Keratinocyte (primary cell): ENCODE data around the gene KCNJ9. TPM values are rescaled to one million over a fixed set of nuclear protein-coding genes. Genes with fewer than 3 reads are reported as not detected.

Experiments
- DNase-seq: peaks from one replicate; pipeline ENCODE4 v3.0.0-alpha.2; 2011; ENCODE audit warnings: low read depth, missing footprints, low spot score
- FAIRE-seq: peaks from 2 replicates; lab custom pipeline; 2011; peaks lifted over from hg19 to GRCh38; lab: Jason Lieb, UNC
- H2AFZ ChIP-seq: 2 replicates; pipeline ENCODE4 v1.6.0; 2012; ENCODE audit warnings: low read length, control low read depth, inconsistent platforms; ENCODE audit not compliant: control insufficient read depth
- H3K27ac ChIP-seq: 2 replicates; pipeline ENCODE4 v1.5.1; 2011; ENCODE audit warnings: low read length; ENCODE audit not compliant: control insufficient read depth, insufficient read depth
- H3K27me3 ChIP-seq: 3 replicates; pipeline ENCODE4 v1.6.0; 2011; ENCODE audit warnings: low read length; ENCODE audit not compliant: control insufficient read depth, insufficient read depth; ENCODE audit errors: extremely low read depth
- H3K36me3 ChIP-seq, 2 experiments: 2 replicates in 1 of 2; 3 replicates in 1 of 2; pipeline ENCODE4 v1.5.1; 2011; ENCODE audit warnings: low read length in 2 of 2, mild to moderate bottlenecking in 1 of 2; ENCODE audit not compliant: control insufficient read depth in 2 of 2, insufficient read depth in 2 of 2; ENCODE audit errors: extremely low read depth in 1 of 2
- H3K4me1 ChIP-seq: 3 replicates; pipeline ENCODE4 v1.5.1; 2011; ENCODE audit warnings: low read length; ENCODE audit not compliant: control insufficient read depth, insufficient read depth; ENCODE audit errors: extremely low read depth
- H3K4me2 ChIP-seq: 3 replicates; pipeline ENCODE4 v1.6.0; 2011; ENCODE audit warnings: low read depth, low read length; ENCODE audit not compliant: control insufficient read depth, insufficient read depth; ENCODE audit errors: extremely low read depth
- H3K4me3 ChIP-seq, 3 experiments: fragments of 200-600 bp in 1 of 3; sonication (generic) in 1 of 3; 2 replicates in 2 of 3; 3 replicates in 1 of 3; pipeline ENCODE4 v1.5.1; 2011 to 2016; ENCODE audit warnings: low read length in 3 of 3, mild to moderate bottlenecking in 3 of 3, control low read depth in 2 of 3, inconsistent platforms in 1 of 3, low read depth in 1 of 3, mixed read lengths in 1 of 3, mixed run types in 1 of 3, moderate library complexity in 1 of 3; ENCODE audit not compliant: control insufficient read depth in 2 of 3, insufficient read depth in 2 of 3; ENCODE audit errors: extremely low read depth in 1 of 3
- H3K79me2 ChIP-seq: 2 replicates; pipeline ENCODE4 v1.6.0; 2012; ENCODE audit warnings: low read length; ENCODE audit not compliant: control insufficient read depth, insufficient read depth
- H3K9ac ChIP-seq: 3 replicates; pipeline ENCODE4 v1.6.0; 2011; ENCODE audit warnings: low read length; ENCODE audit not compliant: control insufficient read depth, insufficient read depth; ENCODE audit errors: extremely low read depth
- H3K9me1 ChIP-seq: 3 replicates; pipeline ENCODE4 v1.6.0; 2011; ENCODE audit warnings: low read length; ENCODE audit not compliant: control insufficient read depth, insufficient read depth; ENCODE audit errors: extremely low read depth
- H3K9me3 ChIP-seq: 2 replicates; pipeline ENCODE4 v1.5.1; 2012; ENCODE audit warnings: low read depth, low read length; ENCODE audit not compliant: control insufficient read depth
- H4K20me1 ChIP-seq: 3 replicates; pipeline ENCODE4 v1.6.0; 2011; ENCODE audit warnings: low read length; ENCODE audit not compliant: control insufficient read depth, insufficient read depth; ENCODE audit errors: extremely low read depth
- EZH2 ChIP-seq: IDR thresholded peaks from one replicate; pipeline ENCODE4 v1.6.1; 2012; ENCODE audit warnings: inconsistent platforms, mild to moderate bottlenecking, low read length, moderate library complexity
- dilution Hi-C: fragments of 300-500 bp; cut with MboI; formaldehyde crosslinking; loops from one replicate; pipeline ENCODE4 v1.7.0; 2020; ENCODE audit warnings: low sequenced_read_pairs; ENCODE audit not compliant: extremely low pct_ligation_motif_present
- polyA plus RNA-seq, 5 experiments: library from polyadenylated mRNA; depleted of rRNA in 3 of 5; stranded (reverse) in 3 of 5; stranded (forward) in 1 of 5; unstranded in 1 of 5; fragments of >200 nt; gene quantifications; 1 replicate in 1 of 5; 2 replicates in 3 of 5; 3 replicates in 1 of 5; pipeline versions ENCODE4 v1.2.1 to v1.2.3, GENCODE V29; 2011 to 2012; ENCODE audit warnings: missing spikeins in 2 of 5, low read depth in 1 of 5, low replicate concordance in 1 of 5
- TF ChIP-seq, protein P1 (sequence below), 3 experiments: IDR thresholded peaks in 1 of 3; conservative IDR thresholded peaks in 1 of 3; optimal IDR thresholded peaks in 1 of 3; 2 replicates in 2 of 3; 3 replicates in 1 of 3; pipeline versions ENCODE3 to v1.5.1; 2011; ENCODE audit warnings: low read length in 3 of 3, mild to moderate bottlenecking in 3 of 3, moderate library complexity in 2 of 3, control low read depth in 1 of 3, inconsistent platforms in 1 of 3; ENCODE audit not compliant: insufficient read depth in 2 of 3; ENCODE audit errors: extremely low read depth in 1 of 3

Gene KCNJ9
- polyA plus RNA-seq, 1 donor (not counting 4 experiments of a cell fraction or from before 2014, with no cell fraction given) = not detected

DNA sequence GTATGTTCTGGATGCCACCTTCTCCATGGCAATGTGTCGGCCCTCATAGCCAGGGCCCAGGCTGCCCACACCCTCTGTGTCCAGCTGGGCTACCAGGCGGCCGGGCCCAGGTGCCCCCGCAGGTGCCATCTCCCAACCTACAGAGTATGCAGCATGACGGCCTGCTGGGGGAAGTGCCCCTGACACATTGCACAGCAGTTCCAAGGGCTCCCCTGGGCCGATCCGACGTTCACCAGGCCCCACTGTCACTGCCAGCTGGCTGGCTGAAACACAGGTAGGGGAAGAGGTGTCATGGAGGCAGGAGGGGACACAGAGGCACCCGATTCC is 11.7 kb downstream of the KCNJ9 start:
- DNase-seq = no peak
- H3K27ac ChIP-seq = no peak overlapping the region
- no peaks in the 10 kb centered on the region for H3K27me3 ChIP-seq
- no peak overlapping the region for H3K4me3 ChIP-seq
- H4K20me1 ChIP-seq = no peaks in the 10 kb centered on the region
- H3K9me1 ChIP-seq = peaks cover 3% of the 10 kb centered on the region
- dilution Hi-C loops = no loop called here
- no peak overlapping the region for H3K9ac ChIP-seq
- peaks cover 9% of the 10 kb centered on the region for H3K79me2 ChIP-seq
- H3K36me3 ChIP-seq = peaks cover 10 to 19% of the 10 kb centered on the region in 2 experiments
- TF ChIP-seq, protein P1, sequence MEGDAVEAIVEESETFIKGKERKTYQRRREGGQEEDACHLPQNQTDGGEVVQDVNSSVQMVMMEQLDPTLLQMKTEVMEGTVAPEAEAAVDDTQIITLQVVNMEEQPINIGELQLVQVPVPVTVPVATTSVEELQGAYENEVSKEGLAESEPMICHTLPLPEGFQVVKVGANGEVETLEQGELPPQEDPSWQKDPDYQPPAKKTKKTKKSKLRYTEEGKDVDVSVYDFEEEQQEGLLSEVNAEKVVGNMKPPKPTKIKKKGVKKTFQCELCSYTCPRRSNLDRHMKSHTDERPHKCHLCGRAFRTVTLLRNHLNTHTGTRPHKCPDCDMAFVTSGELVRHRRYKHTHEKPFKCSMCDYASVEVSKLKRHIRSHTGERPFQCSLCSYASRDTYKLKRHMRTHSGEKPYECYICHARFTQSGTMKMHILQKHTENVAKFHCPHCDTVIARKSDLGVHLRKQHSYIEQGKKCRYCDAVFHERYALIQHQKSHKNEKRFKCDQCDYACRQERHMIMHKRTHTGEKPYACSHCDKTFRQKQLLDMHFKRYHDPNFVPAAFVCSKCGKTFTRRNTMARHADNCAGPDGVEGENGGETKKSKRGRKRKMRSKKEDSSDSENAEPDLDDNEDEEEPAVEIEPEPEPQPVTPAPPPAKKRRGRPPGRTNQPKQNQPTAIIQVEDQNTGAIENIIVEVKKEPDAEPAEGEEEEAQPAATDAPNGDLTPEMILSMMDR (optimal IDR thresholded peaks at IDR 0.05 in 1 of 3, IDR thresholded peaks at IDR 0.05 in 1 of 3, conservative IDR thresholded peaks at IDR 0.05 in 1 of 3; ENCODE audit: extremely low read depth in 1 of 3, insufficient read depth in 2 of 3, low read length in 3 of 3) = no peak
- TF ChIP-seq EZH2 = no peak
- H3K4me2 ChIP-seq = no peak overlapping the region
- H3K9me3 ChIP-seq = no peaks in the 10 kb centered on the region
- H3K4me1 ChIP-seq = peaks cover 17% of the 10 kb centered on the region
- H2AFZ ChIP-seq = no peak overlapping the region
- no peak for FAIRE-seq

DNA sequence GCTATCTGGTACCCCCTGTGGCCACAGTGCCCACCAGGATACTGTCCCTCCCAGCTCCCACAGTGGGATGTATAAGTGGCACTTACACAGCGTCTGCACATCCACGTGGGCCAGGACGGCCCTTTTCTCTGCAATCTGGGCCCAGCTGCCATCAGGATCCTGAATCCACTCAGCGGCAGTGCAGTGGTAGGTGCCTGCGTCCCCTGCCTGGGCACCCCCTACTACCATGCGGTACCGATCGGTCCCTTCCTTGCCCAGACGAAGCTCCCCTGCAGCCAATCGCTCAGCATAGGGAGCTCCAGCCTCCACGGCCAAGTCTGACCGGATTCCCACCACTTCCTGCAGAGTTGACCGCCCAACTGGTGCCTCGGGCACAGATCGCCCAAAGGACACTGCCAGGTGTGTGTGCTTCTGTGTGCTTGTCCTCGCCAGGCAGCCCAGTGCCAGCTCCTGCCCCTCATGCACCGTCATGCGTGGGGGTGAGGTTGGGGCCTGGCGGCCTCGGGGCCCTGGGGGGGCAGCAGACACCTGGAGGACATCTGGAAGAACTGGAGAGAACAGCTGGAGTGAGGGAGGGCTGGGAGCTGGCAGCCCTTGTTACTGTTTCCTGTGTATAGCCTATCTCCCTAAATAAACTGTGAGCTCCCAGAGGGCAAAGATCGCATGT is 12.4 kb downstream of the KCNJ9 start:
- H3K9me3 ChIP-seq = no peaks in the 10 kb centered on the region
- peaks cover 9% of the 10 kb centered on the region for H3K79me2 ChIP-seq
- H4K20me1 ChIP-seq = no peaks in the 10 kb centered on the region
- no peak overlapping the region for H3K27ac ChIP-seq
- no peak for DNase-seq
- peaks cover 17% of the 10 kb centered on the region for H3K4me1 ChIP-seq
- no peaks in the 10 kb centered on the region for H3K27me3 ChIP-seq
- no peak overlapping the region for H3K4me3 ChIP-seq
- H2AFZ ChIP-seq = no peak overlapping the region
- no peak for TF ChIP-seq EZH2
- TF ChIP-seq, protein P1 (optimal IDR thresholded peaks at IDR 0.05 in 1 of 3, IDR thresholded peaks at IDR 0.05 in 1 of 3, conservative IDR thresholded peaks at IDR 0.05 in 1 of 3; ENCODE audit: extremely low read depth in 1 of 3, insufficient read depth in 2 of 3, low read length in 3 of 3) = no peak
- H3K36me3 ChIP-seq = peaks cover 10 to 19% of the 10 kb centered on the region in 2 experiments
- H3K9ac ChIP-seq = no peak overlapping the region
- dilution Hi-C loops = no loop called here
- H3K9me1 ChIP-seq = peaks cover 3% of the 10 kb centered on the region
- no peak overlapping the region for H3K4me2 ChIP-seq
- FAIRE-seq = no peak
